RCC 7860 (cell line): ENCODE data around the gene DSN1.
"Not testable (repeated sequence)": the region's sequence is repeated elsewhere in the genome, so short reads cannot be mapped to it uniquely, and the experiment has no call there.

Experiments used
- DNase-seq: peaks from one replicate; pipeline ENCODE4 v3.0.0-alpha.2; 2015; ENCODE audit warnings: low spot score
- FAIRE-seq: peaks from 2 replicates; lab custom pipeline; 2012; peaks lifted over from hg19 to GRCh38; lab: Jason Lieb, UNC

Gene DSN1

GRCh38 chr20:36773597-36774390, at the start of gene DSN1:
DSN1 (minus strand) TSS chr20:36773763; CDS start chr20:36771458, 2,305 bp downstream.
- peak; percentile 98 for DNase-seq
- peak; percentile 65 for FAIRE-seq

- DNase-seq: no peak
- no peak for FAIRE-seq
These were observed 49.6 kb upstream of the DSN1 start for GRCh38 chr20:36823121-36823520.

- no peak for FAIRE-seq
- no peak for DNase-seq
These were observed 48.4 kb upstream of the DSN1 start for GRCh38 chr20:36821964-36822437.

GRCh38 chr20:36820928-36821327, 47.4 kb upstream of the DSN1 start:
- FAIRE-seq (no peak), DNase-seq (no peak)

- DNase-seq: no peak
- no peak for FAIRE-seq
These were observed 46.5 kb upstream of the DSN1 start for GRCh38 chr20:36820073-36820472.

- FAIRE-seq: no peak
- DNase-seq: no peak
These were observed 46.1 kb upstream of the DSN1 start for GRCh38 chr20:36819659-36820058.

GRCh38 chr20:36818861-36819260, 45.3 kb upstream of the DSN1 start:
- FAIRE-seq (no peak), DNase-seq (no peak)

GRCh38 chr20:36818185-36818584, 44.6 kb upstream of the DSN1 start:
- FAIRE-seq (no peak), DNase-seq (no peak)

GRCh38 chr20:36817496-36817895, 43.9 kb upstream of the DSN1 start:
- FAIRE-seq: no peak
- DNase-seq: no peak

- DNase-seq (no peak), FAIRE-seq (no peak)
These were observed 42.0 kb upstream of the DSN1 start for GRCh38 chr20:36815454-36816091.

GRCh38 chr20:36812594-36813463, 39.3 kb upstream of the DSN1 start:
- no peak for FAIRE-seq
- DNase-seq: no peak

- DNase-seq (peak; percentile 98), FAIRE-seq (peak; percentile 90)
These were observed 35.0 kb upstream of the DSN1 start for GRCh38 chr20:36808317-36809257.

- DNase-seq (no peak), FAIRE-seq (no peak)
These were observed 32.5 kb upstream of the DSN1 start for GRCh38 chr20:36806049-36806448.

GRCh38 chr20:36805396-36805795, 31.8 kb upstream of the DSN1 start:
- DNase-seq (no peak), FAIRE-seq (no peak)

- DNase-seq: no peak
- FAIRE-seq: no peak
These were observed 30.9 kb upstream of the DSN1 start for GRCh38 chr20:36804425-36804824.

- FAIRE-seq: no peak
- peak; percentile 19 for DNase-seq
These were observed 29.0 kb upstream of the DSN1 start for GRCh38 chr20:36802326-36803222.

GRCh38 chr20:36800410-36800809, 26.8 kb upstream of the DSN1 start:
- DNase-seq (no peak), FAIRE-seq (no peak)

GRCh38 chr20:36799313-36799712, 25.8 kb upstream of the DSN1 start:
- not testable (repeated sequence) for FAIRE-seq

GRCh38 chr20:36796875-36797274, 23.3 kb upstream of the DSN1 start:
- DNase-seq (no peak), FAIRE-seq (no peak)

More at GRCh38 chr20:36799313-36799712, 25.8 kb upstream of the DSN1 start:
- not testable (repeated sequence) for DNase-seq
